ENCODE results near the gene IRX4.
"Not testable (repeated sequence)": the region's sequence is repeated elsewhere in the genome, so short reads cannot be mapped to it uniquely, and the experiment has no call there.

Gene IRX4

DNA sequence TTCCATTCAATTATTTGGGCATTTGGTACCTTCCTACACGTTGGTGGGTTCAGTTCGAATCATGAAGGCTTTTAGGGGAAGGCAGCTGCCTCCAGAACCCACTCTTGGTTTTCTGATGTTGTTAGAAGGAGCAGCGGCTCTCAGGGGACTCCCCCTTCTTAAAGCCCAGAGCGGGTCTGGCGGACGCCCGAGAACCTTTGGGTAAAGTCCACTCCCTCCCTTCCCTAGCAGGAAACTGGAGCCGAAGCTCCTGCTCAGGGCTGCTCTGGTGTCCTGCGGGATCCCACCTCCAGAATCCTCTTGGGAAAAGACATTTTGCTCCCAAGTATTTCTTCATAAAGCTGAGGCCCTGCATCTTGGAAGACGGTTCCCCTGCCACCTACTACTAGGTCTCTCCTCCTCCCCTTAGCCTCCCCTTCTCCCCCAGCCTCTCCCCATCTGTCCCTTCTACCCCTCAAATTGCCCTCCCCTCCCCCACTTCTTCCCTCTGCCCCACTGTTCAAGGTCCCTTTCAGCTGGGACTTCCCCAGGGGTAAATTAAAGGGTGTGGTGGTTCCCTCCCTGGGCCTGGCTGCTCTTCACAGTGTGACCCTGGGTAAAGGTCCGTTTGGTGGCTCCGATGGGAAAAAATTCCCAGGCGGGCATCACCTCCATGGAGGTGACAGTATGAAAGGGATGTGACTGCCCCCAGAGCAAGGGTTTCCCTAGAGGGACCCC lies 9.3 kb downstream of the IRX4 start:
- Histone ChIP-seq H4K20me1 (ENCODE audit: insufficient read depth, low read length, poor library complexity, severe bottlenecking) (no peaks in the 10 kb centered on the region), H3K4me1 (ENCODE audit: insufficient read depth, low read length, poor library complexity, severe bottlenecking) (no peaks in the 10 kb centered on the region), H3K9me3 (ENCODE audit: insufficient read depth, low read depth, low read length) (peaks cover 13% of the 10 kb centered on the region; the same call in 1 of the 2 replicates), H3K27me3 (ENCODE audit: insufficient read depth, low read length, poor library complexity, severe bottlenecking) (no peaks in the 10 kb centered on the region), H3K4me3 (ENCODE audit: low read length, poor library complexity, severe bottlenecking) (no peak overlapping the region), H2AFZ (ENCODE audit: low read length) (no peak overlapping the region), H3K9ac (ENCODE audit: low read depth, low read length, poor library complexity, severe bottlenecking) (no peak overlapping the region), H3K79me2 (ENCODE audit: insufficient read depth, low read length) (no peaks in the 10 kb centered on the region), H3K36me3 (ENCODE audit: insufficient read depth, low read length) (no peaks in the 10 kb centered on the region), H3K4me2 (ENCODE audit: low read depth, low read length, poor library complexity, severe bottlenecking) (no peak overlapping the region), H3F3A (ENCODE audit: low read depth) (no peaks in the 10 kb centered on the region), H3K9me2 (replicated peaks; ENCODE audit: low read depth, low read length) (no peaks in the 10 kb centered on the region)
- TF ChIP-seq, protein P1, sequence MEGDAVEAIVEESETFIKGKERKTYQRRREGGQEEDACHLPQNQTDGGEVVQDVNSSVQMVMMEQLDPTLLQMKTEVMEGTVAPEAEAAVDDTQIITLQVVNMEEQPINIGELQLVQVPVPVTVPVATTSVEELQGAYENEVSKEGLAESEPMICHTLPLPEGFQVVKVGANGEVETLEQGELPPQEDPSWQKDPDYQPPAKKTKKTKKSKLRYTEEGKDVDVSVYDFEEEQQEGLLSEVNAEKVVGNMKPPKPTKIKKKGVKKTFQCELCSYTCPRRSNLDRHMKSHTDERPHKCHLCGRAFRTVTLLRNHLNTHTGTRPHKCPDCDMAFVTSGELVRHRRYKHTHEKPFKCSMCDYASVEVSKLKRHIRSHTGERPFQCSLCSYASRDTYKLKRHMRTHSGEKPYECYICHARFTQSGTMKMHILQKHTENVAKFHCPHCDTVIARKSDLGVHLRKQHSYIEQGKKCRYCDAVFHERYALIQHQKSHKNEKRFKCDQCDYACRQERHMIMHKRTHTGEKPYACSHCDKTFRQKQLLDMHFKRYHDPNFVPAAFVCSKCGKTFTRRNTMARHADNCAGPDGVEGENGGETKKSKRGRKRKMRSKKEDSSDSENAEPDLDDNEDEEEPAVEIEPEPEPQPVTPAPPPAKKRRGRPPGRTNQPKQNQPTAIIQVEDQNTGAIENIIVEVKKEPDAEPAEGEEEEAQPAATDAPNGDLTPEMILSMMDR (conservative IDR thresholded peaks at IDR 0.05; ENCODE audit: low read length), result no peak
- no peak for TF ChIP-seq EZH2phosphoT487 (IDR thresholded peaks at IDR 0.05; ENCODE audit: borderline replicate concordance)

DNA sequence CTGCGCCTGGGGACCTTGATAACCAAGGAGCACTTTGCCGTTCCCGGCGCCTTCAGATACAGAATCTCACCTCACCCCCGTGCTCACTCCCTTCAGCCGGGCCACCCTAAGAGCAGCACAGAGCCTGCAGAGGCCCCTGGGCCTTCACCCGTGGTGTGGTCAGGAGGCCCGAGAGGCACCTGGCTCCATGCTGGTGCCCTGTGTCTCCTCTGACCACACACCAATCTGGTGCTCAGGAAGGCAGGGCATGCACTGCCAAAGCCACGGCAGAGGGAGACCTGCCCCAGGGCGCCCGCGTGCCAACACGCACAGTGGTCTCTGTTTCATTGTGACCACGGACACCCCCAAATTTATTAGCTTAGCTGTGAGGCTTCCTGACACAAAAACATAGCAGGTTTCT lies 11.3 kb downstream of the IRX4 start:
- H3K9ac ChIP-seq (ENCODE audit: low read depth, low read length, poor library complexity, severe bottlenecking), result no peak overlapping the region
- no peak overlapping the region for H3K4me2 ChIP-seq (ENCODE audit: low read depth, low read length, poor library complexity, severe bottlenecking)
- TF ChIP-seq, protein P1 (conservative IDR thresholded peaks at IDR 0.05; ENCODE audit: low read length), result no peak
- TF ChIP-seq EZH2phosphoT487 (IDR thresholded peaks at IDR 0.05; ENCODE audit: borderline replicate concordance), result no peak
- no peaks in the 10 kb centered on the region for H4K20me1 ChIP-seq (ENCODE audit: insufficient read depth, low read length, poor library complexity, severe bottlenecking)
- H3K4me3 ChIP-seq (ENCODE audit: low read length, poor library complexity, severe bottlenecking), result no peak overlapping the region
- H3K9me3 ChIP-seq (ENCODE audit: insufficient read depth, low read depth, low read length), result peaks cover 8% of the 10 kb centered on the region; the same call in 1 of the 2 replicates
- H3F3A ChIP-seq (ENCODE audit: low read depth), result no peaks in the 10 kb centered on the region
- no peaks in the 10 kb centered on the region for H3K79me2 ChIP-seq (ENCODE audit: insufficient read depth, low read length)
- H3K36me3 ChIP-seq (ENCODE audit: insufficient read depth, low read length), result no peaks in the 10 kb centered on the region
- H3K9me2 ChIP-seq (replicated peaks; ENCODE audit: low read depth, low read length), result no peaks in the 10 kb centered on the region
- no peaks in the 10 kb centered on the region for H3K27me3 ChIP-seq (ENCODE audit: insufficient read depth, low read length, poor library complexity, severe bottlenecking)
- no peak overlapping the region for H2AFZ ChIP-seq (ENCODE audit: low read length)
- H3K4me1 ChIP-seq (ENCODE audit: insufficient read depth, low read length, poor library complexity, severe bottlenecking), result no peaks in the 10 kb centered on the region

DNA sequence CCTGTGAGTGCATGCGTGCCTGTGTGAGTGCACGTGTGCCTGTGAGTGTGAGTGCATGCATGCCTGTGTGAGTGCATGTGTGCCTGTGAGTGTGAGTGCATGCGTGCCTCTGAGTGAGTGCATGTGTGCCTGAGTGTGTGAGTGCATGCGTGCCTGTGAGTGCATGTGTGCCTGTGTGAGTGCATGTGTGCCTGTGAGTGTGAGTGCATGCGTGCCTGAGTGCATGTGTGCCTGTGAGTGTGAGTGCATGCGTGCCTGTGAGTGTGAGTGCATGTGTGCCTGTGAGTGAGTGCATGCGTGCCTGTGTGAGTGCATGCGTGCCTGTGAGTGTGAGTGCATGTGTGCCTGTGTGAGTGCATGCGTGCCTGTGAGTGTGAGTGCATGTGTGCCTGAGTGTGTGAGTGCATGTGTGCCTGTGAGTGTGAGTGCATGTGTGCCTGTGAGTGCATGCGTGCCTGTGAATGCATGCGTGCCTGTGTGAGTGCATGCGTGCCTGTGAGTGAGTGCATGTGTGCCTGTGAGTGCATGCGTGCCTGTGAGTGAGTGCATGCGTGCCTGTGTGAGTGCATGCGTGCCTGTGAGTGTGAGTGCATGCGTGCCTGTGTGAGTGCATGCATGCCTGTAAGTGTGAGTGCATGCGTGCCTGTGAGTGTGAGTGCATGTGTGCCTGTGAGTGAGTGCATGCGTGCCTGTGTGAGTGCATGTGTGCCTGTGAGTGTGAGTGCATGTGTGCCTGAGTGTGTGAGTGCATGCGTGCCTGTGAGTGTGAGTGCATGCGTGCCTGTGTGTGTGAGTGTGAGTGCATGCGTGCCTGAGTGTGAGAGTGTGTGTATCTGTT lies 12.1 kb downstream of the IRX4 start:
- not testable (repeated sequence) for H3K4me2 ChIP-seq (ENCODE audit: low read depth, low read length, poor library complexity, severe bottlenecking); H3K27me3 ChIP-seq (ENCODE audit: insufficient read depth, low read length, poor library complexity, severe bottlenecking); H3K36me3 ChIP-seq (ENCODE audit: insufficient read depth, low read length); H4K20me1 ChIP-seq (ENCODE audit: insufficient read depth, low read length, poor library complexity, severe bottlenecking); H2AFZ ChIP-seq (ENCODE audit: low read length); H3K9me3 ChIP-seq (ENCODE audit: insufficient read depth, low read depth, low read length); H3K9me2 ChIP-seq (replicated peaks; ENCODE audit: low read depth, low read length); H3K4me1 ChIP-seq (ENCODE audit: insufficient read depth, low read length, poor library complexity, severe bottlenecking); H3K9ac ChIP-seq (ENCODE audit: low read depth, low read length, poor library complexity, severe bottlenecking); H3K4me3 ChIP-seq (ENCODE audit: low read length, poor library complexity, severe bottlenecking); H3F3A ChIP-seq (ENCODE audit: low read depth); H3K79me2 ChIP-seq (ENCODE audit: insufficient read depth, low read length)

All from Loucy (cell line).